Muscle layer of duodenum (tissue), 2 donors: Measurements from ENCODE around the gene DMD.
A peak's percentile ranks its signal among the peaks of the same experiment; 100 is the strongest.

Experiments used
- H3K27ac ChIP-seq: one replicate; pipeline ENCODE4 v1.7.0; 2013; ENCODE audit warnings: mild to moderate bottlenecking, low read length
- H3K27me3 ChIP-seq: one replicate; pipeline ENCODE4 v1.7.0; 2013; ENCODE audit warnings: low read depth, mild to moderate bottlenecking, control low read depth, low read length
- H3K36me3 ChIP-seq, 2 donors: one replicate each; pipeline ENCODE4 v1.7.0; 2013; ENCODE audit warnings: low read length in 2 of 2, control low read depth in 1 of 2, mild to moderate bottlenecking in 1 of 2; ENCODE audit not compliant: insufficient read depth in 2 of 2, control insufficient read depth in 1 of 2
- H3K4me1 ChIP-seq, 2 donors: one replicate each; pipeline ENCODE4 v1.7.0; 2013; ENCODE audit warnings: low read length in 2 of 2, mild to moderate bottlenecking in 2 of 2, control low read depth in 1 of 2, moderate library complexity in 1 of 2; ENCODE audit not compliant: insufficient read depth in 2 of 2, control insufficient read depth in 1 of 2
- H3K4me3 ChIP-seq, 2 donors: one replicate each; pipeline ENCODE4 v1.7.0; 2013; ENCODE audit warnings: low read length in 2 of 2, low read depth in 1 of 2, mild to moderate bottlenecking in 1 of 2
- H3K9me3 ChIP-seq, 2 donors: one replicate each; pipeline ENCODE4 v1.7.0; 2013; ENCODE audit warnings: low read length in 2 of 2, control low read depth in 1 of 2, mild to moderate bottlenecking in 1 of 2; ENCODE audit not compliant: control insufficient read depth in 1 of 2
- donor health status: healthy.

Gene DMD

GRCh38 chrX:33211356-33212260 lies at the start of gene DMD:
TSS of gene DMD (minus strand) at chrX:33211549. CDS start at chrX:33211312, 237 bp downstream.
- peaks cover 0 to 2% of the 10 kb centered on the region in 2 donors for H3K9me3 ChIP-seq
- peak within 1 kb of the TSS; percentile 50 to 54 for H3K4me3 ChIP-seq
- no peaks in the 10 kb centered on the region for H3K4me1 ChIP-seq
- H3K27ac ChIP-seq, result peak within 1 kb of the TSS; percentile 82
- H3K27me3 ChIP-seq, result no peaks in the 10 kb centered on the region
- H3K36me3 ChIP-seq, result no peaks in the 10 kb centered on the region

- Histone ChIP-seq H3K9me3 (no peaks in the 10 kb centered on the region), H3K36me3 (no peaks in the 10 kb centered on the region), H3K27ac (no peak overlapping the region), H3K4me3 (no peak overlapping the region), H3K4me1 (no peaks in the 10 kb centered on the region), H3K27me3 (no peaks in the 10 kb centered on the region)
Observed at GRCh38 chrX:33252306-33252825, 41.0 kb upstream of the DMD start.

GRCh38 chrX:33218819-33219218 lies 7.5 kb upstream of the DMD start:
- no peaks in the 10 kb centered on the region for H3K36me3 ChIP-seq

GRCh38 chrX:33210156-33210555 lies 1.2 kb downstream of the DMD start:
- H3K4me3 ChIP-seq, result peak overlapping the region; percentile 50 to 54
- no peaks in the 10 kb centered on the region for H3K9me3 ChIP-seq
- peak overlapping the region; percentile 82 for H3K27ac ChIP-seq
- H3K36me3 ChIP-seq, result no peaks in the 10 kb centered on the region
- no peaks in the 10 kb centered on the region for H3K27me3 ChIP-seq
- H3K4me1 ChIP-seq, result no peaks in the 10 kb centered on the region

More at GRCh38 chrX:33218819-33219218, 7.5 kb upstream of the DMD start:
- Histone ChIP-seq H3K4me1 (no peaks in the 10 kb centered on the region), H3K27me3 (no peaks in the 10 kb centered on the region), H3K9me3 (peaks cover 0 to 2% of the 10 kb centered on the region in 2 donors), H3K27ac (no peak overlapping the region), H3K4me3 (no peak overlapping the region)

- peak overlapping the region; percentile 40 to 53 for H3K4me3 ChIP-seq
- H3K4me1 ChIP-seq, result no peaks in the 10 kb centered on the region
- peak overlapping the region; percentile 67 for H3K27ac ChIP-seq
- no peaks in the 10 kb centered on the region for H3K36me3 ChIP-seq
- no peaks in the 10 kb centered on the region for H3K9me3 ChIP-seq
- no peaks in the 10 kb centered on the region for H3K27me3 ChIP-seq
Observed at GRCh38 chrX:33207056-33207455, 4.3 kb downstream of the DMD start.

- peak overlapping the region; percentile 51 for H3K27ac ChIP-seq
- no peaks in the 10 kb centered on the region for H3K4me1 ChIP-seq
- peak overlapping the region in 1 of 2 donors; percentile 38 for H3K4me3 ChIP-seq
- no peaks in the 10 kb centered on the region for H3K27me3 ChIP-seq
- no peaks in the 10 kb centered on the region for H3K36me3 ChIP-seq
- no peaks in the 10 kb centered on the region for H3K9me3 ChIP-seq
Observed at GRCh38 chrX:33205321-33205720, 6.0 kb downstream of the DMD start.

GRCh38 chrX:33204889-33205288 lies 6.5 kb downstream of the DMD start:
- Histone ChIP-seq H3K36me3 (no peaks in the 10 kb centered on the region), H3K4me1 (no peaks in the 10 kb centered on the region), H3K27ac (no peak overlapping the region), H3K4me3 (peak overlapping the region in 1 of 2 donors; percentile 38), H3K27me3 (no peaks in the 10 kb centered on the region), H3K9me3 (no peaks in the 10 kb centered on the region)

GRCh38 chrX:33198561-33199279 lies 12.6 kb downstream of the DMD start:
- Histone ChIP-seq H3K4me1 (peaks cover 3 to 4% of the 10 kb centered on the region in 2 donors), H3K4me3 (no peak overlapping the region), H3K36me3 (no peaks in the 10 kb centered on the region), H3K27me3 (no peaks in the 10 kb centered on the region), H3K27ac (no peak overlapping the region), H3K9me3 (no peaks in the 10 kb centered on the region)

- Histone ChIP-seq H3K27ac (no peak overlapping the region), H3K36me3 (no peaks in the 10 kb centered on the region), H3K4me3 (no peak overlapping the region), H3K4me1 (peaks cover 3 to 4% of the 10 kb centered on the region in 2 donors), H3K27me3 (no peaks in the 10 kb centered on the region), H3K9me3 (no peaks in the 10 kb centered on the region)
Observed at GRCh38 chrX:33195698-33196097, 15.7 kb downstream of the DMD start.

GRCh38 chrX:33194876-33195433 lies 16.4 kb downstream of the DMD start:
- Histone ChIP-seq H3K27ac (no peak overlapping the region), H3K4me1 (peaks cover 3 to 4% of the 10 kb centered on the region in 2 donors), H3K4me3 (peak overlapping the region in 1 of 2 donors; percentile 0), H3K36me3 (no peaks in the 10 kb centered on the region), H3K27me3 (no peaks in the 10 kb centered on the region), H3K9me3 (no peaks in the 10 kb centered on the region)

GRCh38 chrX:33194289-33194688 lies 17.1 kb downstream of the DMD start:
- Histone ChIP-seq H3K4me3 (no peak overlapping the region), H3K27ac (no peak overlapping the region), H3K36me3 (no peaks in the 10 kb centered on the region), H3K9me3 (no peaks in the 10 kb centered on the region), H3K27me3 (no peaks in the 10 kb centered on the region), H3K4me1 (peaks cover 3 to 4% of the 10 kb centered on the region in 2 donors)
